GM10847 (cell line): Measurements from ENCODE around the gene SPSB1.

Experiments used
- POLR2A ChIP-seq: IDR thresholded peaks from 2 replicates; pipeline ENCODE4 v1.6.1; 2011; ENCODE audit not compliant: insufficient read length; ENCODE audit errors: extremely low read depth

The SPSB1 gene

DNA sequence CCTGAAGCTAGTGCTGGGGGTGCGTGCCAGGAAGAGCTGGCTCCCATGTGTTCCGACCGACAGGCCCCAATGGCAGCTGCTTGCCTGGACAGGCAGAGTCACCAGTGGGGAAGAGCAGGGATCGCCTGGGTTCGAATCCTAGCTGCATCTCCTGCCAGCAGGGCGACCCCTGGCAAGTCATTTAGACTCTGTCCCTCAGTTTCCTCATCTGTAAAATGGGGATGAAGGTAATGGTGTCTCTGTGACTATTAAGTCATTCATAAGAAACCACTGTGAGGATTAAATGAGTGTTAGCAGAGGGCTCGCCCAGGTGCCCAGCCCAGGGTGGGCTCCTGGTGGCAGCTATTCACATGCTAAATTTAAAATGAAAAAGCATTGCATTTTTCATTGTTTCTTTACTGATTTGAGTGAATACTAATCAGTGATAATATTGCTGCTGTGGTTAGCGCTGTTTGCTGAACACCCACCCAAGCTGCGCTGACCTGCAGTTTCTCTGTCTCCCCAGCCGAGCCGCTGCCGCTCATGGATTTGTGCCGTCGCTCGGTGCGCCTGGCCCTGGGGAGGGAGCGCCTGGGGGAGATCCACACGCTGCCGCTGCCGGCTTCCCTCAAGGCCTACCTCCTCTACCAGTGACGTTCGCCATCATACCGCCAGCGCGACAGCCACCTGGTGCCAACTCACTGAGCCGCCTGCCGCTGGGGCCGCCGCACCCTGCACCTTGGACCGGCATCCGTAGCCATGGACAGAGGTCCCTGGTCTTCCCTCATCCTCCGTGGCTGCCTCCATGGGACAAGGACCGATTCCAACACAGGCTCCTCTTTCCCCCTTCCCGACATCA, 74.5 kb downstream of the SPSB1 start:
- TF ChIP-seq POLR2A = no peak

DNA sequence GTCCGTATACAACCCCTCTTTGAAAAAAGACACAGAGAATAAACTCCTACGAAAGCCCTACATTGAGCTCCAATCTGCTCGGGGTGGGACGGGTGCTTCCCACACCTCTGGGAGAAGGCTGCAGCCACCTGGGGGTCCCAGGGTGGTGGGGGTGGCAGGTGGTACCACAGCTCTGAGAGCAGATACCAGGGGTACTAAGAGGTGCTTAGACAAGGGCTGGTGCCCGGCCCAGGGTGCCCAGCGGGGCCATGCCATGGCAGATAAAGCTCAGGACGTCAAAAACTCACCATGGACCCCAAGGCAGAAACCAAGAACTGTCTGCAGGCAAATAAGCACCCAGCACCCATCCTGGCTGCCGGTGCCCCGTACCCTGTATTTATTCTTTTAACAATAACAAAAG, 75.1 kb downstream of the SPSB1 start:
- TF ChIP-seq POLR2A = no peak

GRCh38 chr1:9368356-9368755, 75.7 kb downstream of the SPSB1 start:
- TF ChIP-seq POLR2A = no peak

GRCh38 chr1:9369964-9370788, 77.5 kb downstream of the SPSB1 start:
- TF ChIP-seq POLR2A = no peak

DNA sequence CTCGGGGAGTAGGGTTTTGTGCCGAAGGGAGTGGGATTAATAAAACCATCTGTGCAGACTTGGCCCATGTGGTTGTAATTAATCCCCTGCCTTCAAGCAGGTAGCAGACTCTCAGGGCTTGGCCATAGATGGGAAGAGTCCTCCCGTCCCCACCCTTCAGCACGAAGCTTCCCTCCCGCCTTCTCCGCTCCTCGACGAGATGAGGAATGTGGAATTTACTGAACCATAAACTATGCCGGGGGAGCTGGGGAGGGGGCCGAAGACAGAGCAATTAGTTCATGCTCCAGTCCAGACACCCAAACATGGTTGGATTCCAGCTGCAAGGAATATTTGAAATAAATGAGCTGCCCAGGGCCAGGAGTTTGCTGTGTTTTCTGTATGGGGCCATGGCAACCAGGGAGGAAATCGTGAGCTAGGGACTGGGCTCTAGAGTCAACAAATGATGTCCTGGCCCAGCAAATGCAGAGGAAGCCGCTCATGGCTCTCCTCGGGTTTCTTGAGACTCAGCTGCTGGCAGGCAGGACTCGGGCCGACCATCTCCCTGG, 78.8 kb downstream of the SPSB1 start:
- TF ChIP-seq POLR2A = no peak

- no peak for TF ChIP-seq POLR2A
These were observed 79.3 kb downstream of the SPSB1 start for GRCh38 chr1:9371951-9372350.

DNA sequence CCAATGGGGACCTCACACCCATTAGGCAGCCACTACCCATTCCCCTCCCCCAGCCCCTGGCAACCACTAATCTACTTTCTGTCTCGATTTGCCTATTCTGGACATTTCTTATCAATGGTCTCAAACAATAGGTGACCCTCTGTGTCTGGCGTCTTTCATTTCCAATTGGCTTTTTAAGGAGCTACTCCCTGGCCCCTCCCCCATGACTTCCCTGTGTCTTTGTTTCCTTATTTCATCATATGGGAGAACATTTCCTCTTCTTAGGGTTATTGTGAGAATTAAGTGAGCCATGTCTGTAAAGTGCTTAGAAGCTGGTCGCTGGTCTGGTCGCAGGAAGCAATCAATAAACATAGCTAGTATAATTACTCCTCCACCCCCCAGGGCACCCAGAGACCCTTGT, 80.9 kb downstream of the SPSB1 start:
- TF ChIP-seq POLR2A = no peak

- TF ChIP-seq POLR2A = no peak
These were observed 82.2 kb downstream of the SPSB1 start for GRCh38 chr1:9374748-9375341.

- TF ChIP-seq POLR2A = no peak
These were observed 83.2 kb downstream of the SPSB1 start for GRCh38 chr1:9375912-9376311.

- TF ChIP-seq POLR2A = no peak
These were observed 83.7 kb downstream of the SPSB1 start for GRCh38 chr1:9376430-9376829.

DNA sequence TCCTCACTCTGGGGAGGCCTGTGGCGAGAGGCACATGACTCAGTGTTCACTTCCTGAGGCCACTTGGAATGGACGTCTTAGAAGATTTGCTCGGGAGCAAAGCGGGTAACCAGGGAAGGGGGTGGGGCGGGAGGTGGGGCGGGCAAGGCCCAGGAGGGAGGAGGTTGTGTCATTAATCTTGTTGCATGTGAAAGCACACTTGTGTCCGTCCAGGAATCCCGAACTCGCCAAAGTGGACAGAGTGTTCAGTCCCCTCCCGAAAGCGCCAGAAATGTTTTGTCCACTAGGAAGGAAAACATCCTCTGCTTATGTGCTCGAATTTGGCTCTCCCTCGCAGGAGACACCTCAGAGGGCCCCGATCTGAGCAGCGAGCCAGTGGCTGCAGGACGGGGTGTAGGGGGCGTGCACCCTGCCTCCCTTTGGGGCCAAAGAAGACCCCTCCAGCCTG, 84.2 kb downstream of the SPSB1 start:
- no peak for TF ChIP-seq POLR2A

DNA sequence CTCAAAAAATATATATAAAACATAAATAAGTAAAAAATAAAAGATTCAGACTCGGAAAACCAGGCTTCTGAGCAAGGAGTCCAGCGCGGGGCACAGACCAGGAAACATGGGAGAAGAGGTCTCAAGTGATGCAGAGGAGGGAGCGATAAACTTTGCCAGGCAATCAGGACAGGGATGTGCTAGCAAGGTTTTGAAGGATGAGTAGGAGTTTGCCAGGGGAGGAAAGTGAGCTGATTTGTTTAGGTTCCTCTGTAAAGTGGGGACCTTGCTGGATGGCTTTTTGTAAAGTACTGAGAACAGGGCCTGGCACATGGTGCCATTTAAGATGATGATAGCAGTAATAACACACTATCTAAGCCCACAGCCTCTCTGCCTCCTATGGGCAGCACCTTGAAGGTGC, 86.1 kb downstream of the SPSB1 start:
- TF ChIP-seq POLR2A = no peak

DNA sequence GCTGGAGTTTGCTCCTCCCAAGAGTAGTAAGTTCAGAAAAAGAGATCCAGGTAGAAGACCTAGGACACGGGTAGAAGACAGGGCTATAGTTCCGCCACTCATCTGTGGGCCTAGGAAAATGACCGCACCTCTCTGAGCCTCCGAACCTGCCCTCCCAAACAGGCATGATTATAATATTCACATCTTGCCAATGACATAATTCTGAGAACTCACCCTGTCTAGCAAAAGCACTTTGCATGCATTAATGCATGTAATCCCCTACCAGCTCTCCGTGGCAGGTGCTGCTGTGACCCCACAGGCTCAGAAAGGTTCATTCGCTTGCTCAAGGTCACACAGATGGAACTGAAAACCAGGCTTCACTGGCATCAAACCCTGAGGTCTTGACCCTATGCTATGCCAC, 88.0 kb downstream of the SPSB1 start:
- no peak for TF ChIP-seq POLR2A

- TF ChIP-seq POLR2A = no peak
These were observed 90.2 kb downstream of the SPSB1 start for GRCh38 chr1:9382643-9383491.

DNA sequence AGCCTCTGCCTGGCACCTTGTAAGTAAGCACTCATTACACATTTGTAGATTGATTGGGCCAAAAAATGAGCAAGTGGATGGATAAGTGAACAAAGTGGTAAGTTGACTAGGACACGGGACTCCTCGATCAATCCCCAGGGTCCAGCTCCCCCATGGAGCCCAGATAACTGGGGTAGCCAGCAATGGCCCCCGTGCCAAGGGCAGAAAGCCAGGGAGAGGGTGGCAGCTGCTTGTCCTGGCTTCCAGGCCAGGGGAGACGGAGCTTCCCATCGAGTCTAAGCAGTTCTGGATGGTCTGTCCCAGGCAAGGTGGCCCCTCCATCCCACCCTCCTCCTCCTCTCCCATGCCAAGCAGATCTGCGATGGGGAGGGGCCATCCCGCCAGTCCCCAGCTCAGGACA, 91.4 kb downstream of the SPSB1 start:
- TF ChIP-seq POLR2A = no peak

DNA sequence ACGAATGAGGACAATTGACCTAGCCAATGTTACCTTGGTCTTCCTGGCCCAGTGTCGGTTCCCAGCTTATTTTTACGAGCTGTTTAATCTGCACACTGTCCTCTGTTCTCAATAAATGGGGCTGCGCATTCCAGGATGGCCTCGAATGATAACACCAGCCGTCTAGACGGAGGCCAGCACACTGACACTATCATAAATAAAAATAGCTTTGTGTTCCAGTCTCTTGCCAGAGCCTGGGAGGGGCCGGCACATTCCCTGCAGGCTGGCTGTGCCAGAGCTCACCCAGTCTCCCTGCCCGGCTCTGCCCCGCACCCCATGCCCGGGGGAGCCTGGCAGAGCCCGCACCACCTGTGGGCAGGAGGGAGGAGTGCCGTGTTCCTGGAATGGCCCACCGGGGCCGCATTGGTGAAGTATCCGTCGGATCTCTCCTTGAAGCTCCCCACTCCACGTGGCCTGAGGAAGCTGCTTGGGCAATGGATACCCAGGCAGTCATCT, 92.1 kb downstream of the SPSB1 start:
- TF ChIP-seq POLR2A = no peak
